ENCODE measurements around the gene RNU7-1.

RNU7-1 gene

DNA sequence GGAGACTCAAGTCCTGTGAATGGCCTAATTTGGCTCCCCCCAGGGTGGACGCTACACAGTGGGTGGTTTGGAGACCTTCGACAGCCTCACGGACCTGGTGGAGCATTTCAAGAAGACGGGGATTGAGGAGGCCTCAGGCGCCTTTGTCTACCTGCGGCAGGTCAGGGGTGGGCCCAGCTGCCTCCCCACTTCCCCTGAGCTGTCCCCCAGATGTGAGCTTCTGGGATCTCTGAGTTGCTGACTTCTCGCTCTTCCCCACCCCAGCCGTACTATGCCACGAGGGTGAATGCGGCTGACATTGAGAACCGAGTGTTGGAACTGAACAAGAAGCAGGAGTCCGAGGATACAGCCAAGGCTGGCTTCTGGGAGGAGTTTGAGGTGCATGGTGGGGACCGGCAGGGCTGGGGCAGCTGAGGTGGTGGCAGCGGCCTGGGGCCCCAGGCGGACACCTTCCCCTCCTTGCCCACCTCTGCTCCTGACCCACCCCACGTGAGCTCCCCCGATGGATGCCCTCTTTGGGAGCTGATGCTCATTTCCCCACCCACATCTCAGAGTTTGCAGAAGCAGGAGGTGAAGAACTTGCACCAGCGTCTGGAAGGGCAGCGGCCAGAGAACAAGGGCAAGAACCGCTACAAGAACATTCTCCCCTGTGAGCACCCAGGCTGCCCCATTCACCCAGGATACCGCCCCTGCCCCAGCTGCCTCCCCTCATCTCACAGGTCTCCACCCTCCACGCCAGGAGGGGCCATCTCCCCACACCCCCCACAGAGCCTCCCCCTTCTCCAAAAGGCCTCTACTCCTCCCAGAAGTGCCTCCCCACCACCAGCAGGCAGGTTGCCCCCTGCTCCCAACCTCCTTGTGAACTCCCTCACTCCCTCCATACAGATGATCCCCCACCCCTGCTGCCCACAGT is 11.7 kb downstream of the RNU7-1 start:
- H3K4me3 ChIP-seq (ENCODE audit: low read depth, low read length): peak overlapping the region; percentile 76

DNA sequence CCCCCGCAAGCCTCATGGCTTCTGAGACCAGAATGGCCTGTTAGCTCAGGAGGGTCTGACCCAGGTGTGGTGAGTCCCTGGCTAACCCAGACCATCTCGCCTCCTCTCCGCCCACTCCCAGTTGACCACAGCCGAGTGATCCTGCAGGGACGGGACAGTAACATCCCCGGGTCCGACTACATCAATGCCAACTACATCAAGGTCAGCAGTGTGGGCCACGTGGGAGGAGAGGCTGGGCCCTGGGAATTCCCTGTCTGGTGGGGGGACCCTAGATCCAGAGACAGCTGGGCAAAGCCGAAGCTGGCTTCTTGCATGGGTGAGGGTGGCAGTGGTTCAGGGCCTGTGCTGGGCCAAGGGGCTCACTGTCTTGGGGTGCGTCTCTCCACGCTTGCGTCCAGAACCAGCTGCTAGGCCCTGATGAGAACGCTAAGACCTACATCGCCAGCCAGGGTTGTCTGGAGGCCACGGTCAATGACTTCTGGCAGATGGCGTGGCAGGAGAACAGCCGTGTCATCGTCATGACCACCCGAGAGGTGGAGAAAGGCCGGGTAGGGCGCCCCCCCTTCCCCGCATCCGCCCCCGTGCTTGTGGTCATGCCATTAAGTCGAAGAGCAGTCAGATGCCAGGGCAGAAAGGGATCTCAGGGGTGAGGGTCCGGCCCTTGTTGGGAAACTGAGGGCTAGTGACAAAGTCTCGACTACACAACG is 12.6 kb downstream of the RNU7-1 start:
- TF ChIP-seq, protein P1, sequence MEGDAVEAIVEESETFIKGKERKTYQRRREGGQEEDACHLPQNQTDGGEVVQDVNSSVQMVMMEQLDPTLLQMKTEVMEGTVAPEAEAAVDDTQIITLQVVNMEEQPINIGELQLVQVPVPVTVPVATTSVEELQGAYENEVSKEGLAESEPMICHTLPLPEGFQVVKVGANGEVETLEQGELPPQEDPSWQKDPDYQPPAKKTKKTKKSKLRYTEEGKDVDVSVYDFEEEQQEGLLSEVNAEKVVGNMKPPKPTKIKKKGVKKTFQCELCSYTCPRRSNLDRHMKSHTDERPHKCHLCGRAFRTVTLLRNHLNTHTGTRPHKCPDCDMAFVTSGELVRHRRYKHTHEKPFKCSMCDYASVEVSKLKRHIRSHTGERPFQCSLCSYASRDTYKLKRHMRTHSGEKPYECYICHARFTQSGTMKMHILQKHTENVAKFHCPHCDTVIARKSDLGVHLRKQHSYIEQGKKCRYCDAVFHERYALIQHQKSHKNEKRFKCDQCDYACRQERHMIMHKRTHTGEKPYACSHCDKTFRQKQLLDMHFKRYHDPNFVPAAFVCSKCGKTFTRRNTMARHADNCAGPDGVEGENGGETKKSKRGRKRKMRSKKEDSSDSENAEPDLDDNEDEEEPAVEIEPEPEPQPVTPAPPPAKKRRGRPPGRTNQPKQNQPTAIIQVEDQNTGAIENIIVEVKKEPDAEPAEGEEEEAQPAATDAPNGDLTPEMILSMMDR (IDR thresholded peaks at IDR 0.05; ENCODE audit: insufficient read depth, low read depth, low read length, missing control alignments): no peak
- DNase-seq (ENCODE audit: low read depth): peak; percentile 78
- H3K4me3 ChIP-seq (ENCODE audit: low read depth, low read length): peak overlapping the region; percentile 76

More for the DNA sequence above, 11.7 kb downstream of the RNU7-1 start:
- TF ChIP-seq, protein P1 (IDR thresholded peaks at IDR 0.05; ENCODE audit: insufficient read depth, low read depth, low read length, missing control alignments): no peak
- DNase-seq (ENCODE audit: low read depth): peak; percentile 42

DNA sequence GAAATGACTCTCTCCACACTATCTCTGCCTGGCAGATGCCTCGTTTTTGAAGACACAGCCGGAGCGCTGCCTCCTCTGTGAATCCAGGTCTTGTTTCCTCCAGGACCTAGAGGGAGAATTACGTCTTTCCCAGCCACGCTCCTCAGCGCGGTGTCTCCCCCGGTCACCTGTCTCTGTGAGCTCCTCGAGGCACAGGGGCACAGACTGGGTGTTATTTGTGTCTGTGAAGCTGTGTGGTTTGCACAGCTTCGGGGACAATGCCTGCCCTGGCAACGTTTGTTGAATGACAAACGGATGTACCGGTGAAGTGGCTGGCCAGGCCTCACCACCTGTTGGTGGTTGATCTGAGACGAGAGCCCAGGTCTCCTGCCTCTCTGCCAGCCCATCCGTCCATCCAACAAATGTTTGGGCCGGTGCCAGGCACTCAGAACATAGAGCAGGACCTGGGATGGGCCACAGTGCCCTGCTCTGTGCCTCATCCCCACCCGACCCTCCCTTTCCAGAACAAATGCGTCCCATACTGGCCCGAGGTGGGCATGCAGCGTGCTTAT is 13.6 kb downstream of the RNU7-1 start:
- peak; percentile 64 for DNase-seq (ENCODE audit: low read depth)
- H3K4me3 ChIP-seq (ENCODE audit: low read depth, low read length): peak overlapping the region; percentile 76
- TF ChIP-seq, protein P1 (IDR thresholded peaks at IDR 0.05; ENCODE audit: insufficient read depth, low read depth, low read length, missing control alignments): no peak

DNA sequence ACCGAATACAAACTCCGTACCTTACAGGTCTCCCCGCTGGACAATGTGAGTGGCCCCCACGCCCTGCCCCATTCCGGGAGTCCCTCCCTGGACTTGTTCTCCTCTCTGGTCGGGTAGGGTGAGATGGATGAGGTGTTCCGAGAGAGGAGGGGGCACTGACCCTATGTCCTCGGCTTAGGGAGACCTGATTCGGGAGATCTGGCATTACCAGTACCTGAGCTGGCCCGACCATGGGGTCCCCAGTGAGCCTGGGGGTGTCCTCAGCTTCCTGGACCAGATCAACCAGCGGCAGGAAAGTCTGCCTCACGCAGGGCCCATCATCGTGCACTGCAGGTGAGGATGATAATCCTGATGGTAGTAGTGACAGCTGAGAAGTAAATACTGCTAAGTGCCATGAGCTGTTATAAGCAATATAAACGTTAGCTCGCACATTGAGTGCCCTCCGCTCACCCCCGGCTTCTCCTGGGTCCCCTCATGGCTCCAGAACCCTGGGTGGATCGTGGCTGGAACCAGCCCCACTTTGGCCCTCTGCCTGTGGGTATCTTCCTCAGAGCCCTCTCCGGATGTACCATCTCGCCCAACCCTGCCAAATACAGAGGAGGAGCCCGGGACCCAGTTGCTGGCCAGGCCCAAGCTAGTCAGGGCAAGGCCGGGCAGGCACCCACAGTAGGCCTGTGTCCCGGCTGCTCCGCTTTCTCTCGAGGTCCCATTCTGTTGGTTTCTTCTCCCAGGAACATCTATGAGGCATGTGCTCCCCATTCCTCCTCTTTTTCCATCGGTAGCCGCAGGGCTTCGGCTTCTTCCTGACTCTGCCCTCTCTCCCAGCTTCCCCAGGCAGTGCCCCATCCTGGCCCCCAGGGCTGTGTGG is 14.4 kb downstream of the RNU7-1 start:
- H3K4me3 ChIP-seq (ENCODE audit: low read depth, low read length): peak overlapping the region; percentile 76

DNA sequence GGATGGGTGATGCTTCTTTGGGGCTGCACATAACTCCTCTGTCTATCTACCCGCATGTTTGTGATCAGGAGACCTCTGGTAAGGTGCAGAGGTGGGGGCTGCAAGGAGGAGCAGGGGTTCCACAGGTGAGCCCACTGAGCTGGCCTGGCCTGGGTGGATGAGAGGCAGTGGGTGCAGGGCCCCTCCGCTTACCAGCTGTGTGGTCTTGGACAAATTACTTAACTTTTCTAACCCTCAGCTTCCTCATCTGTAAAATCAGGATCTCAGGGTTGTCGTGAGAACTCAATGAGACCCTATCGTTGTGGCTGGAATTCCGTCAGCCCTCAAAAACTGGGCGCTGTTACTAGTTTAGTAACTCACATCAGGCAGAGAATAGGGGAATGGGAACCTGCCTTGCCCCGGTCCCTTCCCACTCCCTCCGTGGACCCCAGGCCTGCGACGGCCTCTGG is 15.0 kb downstream of the RNU7-1 start:
- TF ChIP-seq, protein P1 (IDR thresholded peaks at IDR 0.05; ENCODE audit: insufficient read depth, low read depth, low read length, missing control alignments): no peak
- peak overlapping the region; percentile 76 for H3K4me3 ChIP-seq (ENCODE audit: low read depth, low read length)
- DNase-seq (ENCODE audit: low read depth): no peak

More for the DNA sequence above, 14.4 kb downstream of the RNU7-1 start:
- peak; percentile 53 for DNase-seq (ENCODE audit: low read depth)
- TF ChIP-seq, protein P1 (IDR thresholded peaks at IDR 0.05; ENCODE audit: insufficient read depth, low read depth, low read length, missing control alignments): no peak

All from GM12865 (cell line).